SJCRH30 (cell line): ENCODE measurements around the gene UPF2. TPM values are rescaled to one million over a fixed set of nuclear protein-coding genes. Genes with fewer than 3 reads are reported as not detected.

Source experiments
- DNase-seq, 2 experiments: peaks; one replicate each; pipeline ENCODE4 v3.0.0-alpha.2; 2015 to 2020
- H3K27ac ChIP-seq: fragments of 250-450 bp; sonication (Bioruptor Pico); 2 replicates; pipeline ENCODE4 v1.5.1; 2020; ENCODE audit warnings: mild to moderate bottlenecking, moderate library complexity
- H3K27me3 ChIP-seq: fragments of 250-450 bp; sonication (Bioruptor Pico); 2 replicates; pipeline ENCODE4 v1.5.1; 2020; ENCODE audit warnings: mild to moderate bottlenecking, moderate library complexity
- H3K36me3 ChIP-seq: fragments of 250-450 bp; sonication (Bioruptor Pico); 2 replicates; pipeline ENCODE4 v1.5.1; 2020; ENCODE audit warnings: mild to moderate bottlenecking, moderate library complexity
- H3K4me1 ChIP-seq: fragments of 250-450 bp; sonication (Bioruptor Pico); 2 replicates; pipeline ENCODE4 v1.5.1; 2020; ENCODE audit warnings: mild to moderate bottlenecking, moderate library complexity
- H3K4me3 ChIP-seq: fragments of 250-450 bp; sonication (Bioruptor Pico); 2 replicates; pipeline ENCODE4 v1.5.1; 2020; ENCODE audit warnings: mild to moderate bottlenecking, moderate library complexity
- H3K9me3 ChIP-seq: fragments of 250-450 bp; sonication (Bioruptor Pico); replicated peaks from 2 replicates; pipeline ENCODE4 v1.5.1; 2020; ENCODE audit warnings: mild to moderate bottlenecking, moderate library complexity
- total RNA-seq: library from RNA; depleted of rRNA; stranded (reverse); fragments of >200 nt; shearing (Covaris generic); gene quantifications from 2 replicates; pipeline ENCODE4 v1.2.3, GENCODE V29; 2014

The UPF2 gene
- total RNA-seq, 1 experiment from 2014 or later: 22.9 TPM

DNA sequence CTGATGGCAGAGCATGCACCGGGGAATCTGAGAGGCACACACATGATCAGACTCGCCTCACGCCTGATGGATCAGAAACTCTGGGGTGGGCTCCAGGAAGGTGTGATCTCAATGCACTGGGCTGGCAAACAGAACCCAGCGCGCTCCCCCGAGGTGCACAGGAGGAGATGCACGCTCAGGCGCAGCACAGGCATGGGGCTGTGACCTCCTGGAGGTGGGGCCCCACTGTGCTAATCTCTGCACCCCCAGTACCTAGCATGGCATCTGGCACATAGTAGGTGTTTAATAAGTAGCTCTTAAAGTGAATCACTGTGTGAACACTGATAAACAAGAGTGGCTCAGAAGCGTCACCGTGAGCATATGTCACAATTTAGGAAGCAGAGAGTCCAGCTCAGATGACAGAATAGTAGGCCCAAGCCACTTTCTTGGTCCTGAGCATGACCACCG, 161.6 kb downstream of the UPF2 start:
- Histone ChIP-seq H3K4me3 (no peak overlapping the region), H3K27me3 (no peaks in the 10 kb centered on the region), H3K27ac (no peak overlapping the region), H3K36me3 (no peaks in the 10 kb centered on the region), H3K4me1 (peaks cover 9% of the 10 kb centered on the region), H3K9me3 (no peaks in the 10 kb centered on the region)
- no peak for DNase-seq

DNA sequence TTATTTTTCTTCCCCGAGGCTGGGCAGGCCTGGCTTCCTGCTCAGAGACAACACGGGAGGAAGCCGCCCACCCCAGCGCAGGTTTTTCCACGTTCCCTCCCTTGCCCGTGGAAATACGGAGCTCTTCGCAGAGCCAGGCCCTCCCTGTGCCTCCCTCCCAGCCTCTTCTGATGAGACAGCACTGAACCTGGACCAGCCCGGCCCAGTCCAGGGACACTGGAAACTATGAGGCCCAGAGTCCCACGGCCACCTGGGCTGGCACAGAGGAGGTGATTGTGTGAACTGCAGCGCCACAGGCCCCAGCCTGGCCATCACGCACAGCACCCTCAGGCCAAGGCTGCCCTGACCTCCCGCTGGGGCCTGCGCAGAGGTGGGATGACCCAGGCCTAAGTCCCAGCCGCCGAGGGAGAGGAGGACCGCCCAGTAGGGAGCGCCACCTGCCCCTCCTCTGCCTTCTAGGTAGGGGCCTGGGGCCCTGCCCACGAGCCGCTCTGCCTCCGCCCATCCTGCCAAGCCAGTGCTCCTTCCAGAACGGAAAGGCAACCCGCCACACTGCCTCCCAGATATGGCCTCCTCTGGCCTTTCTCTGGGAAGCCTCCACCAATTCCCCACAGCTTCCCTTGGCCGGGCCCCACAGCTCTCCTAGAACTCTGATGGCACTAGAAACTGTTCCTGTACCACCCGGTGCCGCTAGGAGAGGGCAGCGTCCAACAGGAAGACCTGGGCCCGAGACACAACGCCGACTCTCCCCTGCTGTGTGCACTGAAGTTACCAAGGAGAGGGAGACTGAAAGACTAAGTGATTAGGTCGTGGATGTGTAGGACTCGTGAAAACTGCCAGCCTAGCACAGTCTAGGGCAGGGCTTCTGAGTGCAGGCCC, 162.2 kb downstream of the UPF2 start:
- Histone ChIP-seq H3K4me1 (peaks cover 14% of the 10 kb centered on the region), H3K9me3 (no peaks in the 10 kb centered on the region), H3K36me3 (no peaks in the 10 kb centered on the region), H3K27me3 (no peaks in the 10 kb centered on the region), H3K27ac (no peak overlapping the region), H3K4me3 (no peak overlapping the region)
- DNase-seq: no peak

GRCh38 chr10:11879387-11880094, 163.1 kb downstream of the UPF2 start:
- Histone ChIP-seq H3K27ac (no peak overlapping the region), H3K36me3 (no peaks in the 10 kb centered on the region), H3K27me3 (no peaks in the 10 kb centered on the region), H3K4me1 (peaks cover 18% of the 10 kb centered on the region), H3K9me3 (no peaks in the 10 kb centered on the region), H3K4me3 (no peak overlapping the region)
- DNase-seq: no peak

- Histone ChIP-seq H3K4me1 (peaks cover 18% of the 10 kb centered on the region), H3K27ac (no peak overlapping the region), H3K4me3 (no peak overlapping the region), H3K9me3 (no peaks in the 10 kb centered on the region), H3K36me3 (no peaks in the 10 kb centered on the region), H3K27me3 (no peaks in the 10 kb centered on the region)
- DNase-seq: no peak
These were observed 163.8 kb downstream of the UPF2 start for GRCh38 chr10:11878776-11879175.

DNA sequence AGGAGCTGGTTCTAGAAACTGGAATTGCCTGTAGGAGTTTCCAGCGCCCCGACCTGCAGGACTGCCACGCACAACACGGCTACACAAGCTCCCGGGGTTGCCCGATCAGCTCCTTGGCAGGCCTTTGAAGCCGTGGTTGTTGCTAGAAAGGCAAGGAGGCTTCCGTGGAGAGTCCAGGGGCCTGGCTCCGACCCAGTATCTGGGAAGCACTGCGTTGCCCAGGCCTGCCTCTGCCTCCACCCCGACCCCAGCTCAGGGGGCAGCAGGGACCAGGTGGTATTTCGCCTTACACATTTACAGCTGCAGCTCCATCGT, 165.1 kb downstream of the UPF2 start:
- Histone ChIP-seq H3K9me3 (no peaks in the 10 kb centered on the region), H3K4me3 (no peak overlapping the region), H3K4me1 (peaks cover 18% of the 10 kb centered on the region), H3K36me3 (no peaks in the 10 kb centered on the region), H3K27ac (no peak overlapping the region), H3K27me3 (no peaks in the 10 kb centered on the region)
- no peak for DNase-seq

DNA sequence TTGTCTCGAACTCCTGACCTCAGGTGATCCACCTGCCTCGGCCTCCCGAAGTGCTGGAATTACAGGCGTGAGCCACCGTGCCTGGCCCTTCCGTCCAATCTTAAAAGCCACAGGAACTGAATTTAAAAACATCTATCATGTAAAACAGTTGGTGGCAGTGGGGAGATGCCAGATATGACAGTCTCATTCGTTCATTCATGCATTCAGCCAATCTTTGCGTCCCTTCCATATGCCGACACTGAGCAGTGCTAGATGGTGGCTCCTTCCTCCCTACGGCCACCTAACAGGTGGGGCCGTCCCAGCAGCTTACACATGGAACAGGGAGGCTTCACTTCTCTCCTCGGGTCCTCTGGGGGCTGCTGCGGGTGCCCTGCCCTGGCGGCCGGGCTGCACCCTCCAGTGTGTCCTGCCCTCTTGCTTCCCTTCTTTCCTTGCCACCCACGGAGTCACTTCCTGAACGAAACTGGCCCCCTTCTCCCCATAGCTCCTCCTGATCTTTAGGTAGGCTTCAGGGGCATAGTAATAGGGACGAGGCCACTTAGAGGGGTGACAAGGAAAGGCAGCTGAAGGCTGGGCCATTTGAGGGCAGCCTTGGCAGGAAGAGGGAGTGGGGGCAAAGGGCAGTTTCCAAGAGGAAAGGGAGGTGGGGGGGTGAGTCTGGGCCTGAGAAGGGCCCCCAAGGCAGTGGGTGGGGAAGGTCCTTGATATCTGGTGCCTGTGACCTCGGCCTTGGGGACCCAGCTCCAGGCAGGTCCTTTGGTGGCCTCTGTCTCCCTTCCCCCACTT, 165.6 kb downstream of the UPF2 start:
- no peaks in the 10 kb centered on the region for H3K27me3 ChIP-seq
- no peaks in the 10 kb centered on the region for H3K36me3 ChIP-seq
- no peak overlapping the region for H3K27ac ChIP-seq
- DNase-seq: no peak
- H3K4me1 ChIP-seq: peaks cover 18% of the 10 kb centered on the region
- H3K9me3 ChIP-seq: no peaks in the 10 kb centered on the region
- H3K4me3 ChIP-seq: no peak overlapping the region

DNA sequence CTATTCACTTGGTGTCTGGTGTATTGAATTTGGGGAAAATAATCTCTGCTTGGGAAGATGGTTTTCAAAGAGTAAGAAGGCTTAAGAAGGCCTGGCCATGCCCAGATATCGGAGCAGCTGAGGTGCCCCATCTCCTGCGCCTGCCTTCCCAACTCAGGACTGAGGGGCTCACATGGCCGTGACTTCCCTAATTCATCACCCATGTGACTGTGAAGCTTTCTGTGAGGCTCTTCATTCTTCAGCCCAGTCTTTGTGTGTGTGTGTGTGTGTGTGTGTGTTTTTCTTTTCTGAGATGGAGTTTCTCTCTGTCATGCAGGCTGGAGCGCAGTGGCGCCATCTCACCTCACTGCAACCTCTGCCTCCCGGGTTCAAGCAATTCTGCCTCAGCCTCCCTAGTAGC, 166.3 kb downstream of the UPF2 start:
- Histone ChIP-seq H3K27me3 (no peaks in the 10 kb centered on the region), H3K27ac (peak overlapping the region; percentile 40; the same call in 1 of the 2 replicates), H3K4me1 (peaks cover 18% of the 10 kb centered on the region), H3K36me3 (0 out of 2 replicates have a peak, but pooled peaks cover under 1% of the 10 kb centered on the region), H3K4me3 (no peak overlapping the region), H3K9me3 (no peaks in the 10 kb centered on the region)
- DNase-seq: no peak

GRCh38 chr10:11875494-11876281, 166.9 kb downstream of the UPF2 start:
- Histone ChIP-seq H3K4me3 (no peak overlapping the region), H3K27me3 (no peaks in the 10 kb centered on the region), H3K27ac (peak overlapping the region; percentile 40; the same call in 1 of the 2 replicates), H3K4me1 (peaks cover 18% of the 10 kb centered on the region), H3K9me3 (no peaks in the 10 kb centered on the region), H3K36me3 (peaks cover 2% of the 10 kb centered on the region; the same call in 1 of the 2 replicates)
- DNase-seq: peak; percentile 51 to 73

DNA sequence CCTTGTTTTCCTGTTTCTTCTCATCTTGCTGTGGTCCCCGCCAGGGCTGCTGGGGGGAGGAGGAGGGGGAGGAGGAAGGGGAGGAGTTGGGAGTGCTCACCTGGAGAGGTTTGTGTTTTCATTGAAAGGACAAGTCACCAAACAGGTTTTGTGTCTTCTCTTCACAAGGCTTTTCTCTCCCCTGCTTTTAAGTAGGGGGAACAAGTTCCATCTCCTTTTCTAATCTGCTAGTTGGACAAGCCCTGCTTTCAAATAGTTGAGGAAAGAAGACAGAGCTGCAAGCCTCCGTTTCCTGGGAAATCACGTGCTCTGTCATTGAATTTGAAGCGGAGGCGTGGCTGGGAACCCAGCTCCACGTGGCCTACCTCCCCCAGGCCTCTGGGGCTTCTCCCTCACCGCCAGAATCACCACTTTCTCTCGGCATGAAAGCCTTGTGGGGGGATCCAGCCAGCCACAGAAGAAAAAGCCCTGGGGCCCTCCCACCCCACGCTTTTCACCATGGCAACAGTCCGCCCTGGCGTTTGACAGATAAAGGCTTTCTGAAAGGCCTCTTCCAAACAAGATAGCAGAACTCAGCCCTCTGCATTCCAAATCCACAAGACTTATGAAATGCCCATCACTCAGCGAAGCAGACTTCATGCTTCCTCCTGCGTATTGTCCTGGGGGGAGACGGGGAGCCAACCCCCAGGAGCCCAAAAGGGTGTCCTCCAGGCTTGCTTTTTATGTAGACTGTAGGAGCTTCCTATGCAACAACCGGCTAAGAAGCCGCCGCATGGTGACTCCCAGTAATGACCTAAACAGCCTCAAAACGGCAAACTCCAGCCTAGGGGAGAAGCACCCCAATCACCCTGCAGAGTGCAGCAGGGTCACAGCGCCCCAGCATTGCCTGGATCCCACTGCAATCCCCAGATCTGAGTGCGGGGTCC, 167.8 kb downstream of the UPF2 start:
- no peak overlapping the region for H3K4me3 ChIP-seq
- no peaks in the 10 kb centered on the region for H3K9me3 ChIP-seq
- peak overlapping the region; percentile 12; the same call in 1 of the 2 replicates for H3K27ac ChIP-seq
- peaks cover 18% of the 10 kb centered on the region for H3K4me1 ChIP-seq
- H3K36me3 ChIP-seq: peaks cover 5% of the 10 kb centered on the region; the same call in 1 of the 2 replicates
- DNase-seq: peak; percentile 45 to 51
- no peaks in the 10 kb centered on the region for H3K27me3 ChIP-seq

DNA sequence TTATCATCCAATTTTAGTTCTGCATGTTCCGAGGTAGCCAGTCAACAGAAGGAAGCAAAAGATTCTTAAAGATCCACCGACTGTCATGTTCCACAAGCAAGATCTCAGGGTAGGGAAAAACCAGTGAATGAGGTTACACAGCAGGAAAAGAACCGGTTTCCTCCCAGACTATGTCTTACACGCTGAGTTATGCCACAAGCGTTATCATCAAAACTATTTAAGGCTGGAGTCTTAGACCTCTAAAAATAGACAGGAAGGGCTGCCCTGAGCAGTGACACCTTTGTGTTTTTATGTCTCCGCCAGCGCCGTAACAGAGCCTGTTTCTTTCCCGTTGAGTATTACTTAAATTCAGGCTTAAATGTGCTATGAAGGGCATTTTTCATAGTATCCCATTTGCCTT, 171.1 kb downstream of the UPF2 start:
- Histone ChIP-seq H3K9me3 (no peaks in the 10 kb centered on the region), H3K36me3 (peaks cover 8% of the 10 kb centered on the region), H3K27me3 (no peaks in the 10 kb centered on the region), H3K4me3 (no peak overlapping the region), H3K27ac (no peak overlapping the region), H3K4me1 (peaks cover 13% of the 10 kb centered on the region)
- no peak for DNase-seq

- H3K27ac ChIP-seq: no peak overlapping the region
- peaks cover 8% of the 10 kb centered on the region for H3K36me3 ChIP-seq
- no peak overlapping the region for H3K4me3 ChIP-seq
- no peak for DNase-seq
- H3K9me3 ChIP-seq: no peaks in the 10 kb centered on the region
- peaks cover 8% of the 10 kb centered on the region for H3K4me1 ChIP-seq
- no peaks in the 10 kb centered on the region for H3K27me3 ChIP-seq
These were observed 171.7 kb downstream of the UPF2 start for GRCh38 chr10:11870900-11871400.

GRCh38 chr10:11870461-11870780, 172.2 kb downstream of the UPF2 start:
- H3K4me1 ChIP-seq: peaks cover 5% of the 10 kb centered on the region; the same call in 1 of the 2 replicates
- no peak for DNase-seq
- H3K27ac ChIP-seq: no peak overlapping the region
- H3K27me3 ChIP-seq: no peaks in the 10 kb centered on the region
- no peak overlapping the region for H3K4me3 ChIP-seq
- H3K9me3 ChIP-seq: no peaks in the 10 kb centered on the region
- peaks cover 8% of the 10 kb centered on the region for H3K36me3 ChIP-seq
